ENCODE data around the gene RIMKLB.
A peak's percentile ranks its signal among the peaks of the same experiment; 100 is the strongest.

The RIMKLB gene

DNA sequence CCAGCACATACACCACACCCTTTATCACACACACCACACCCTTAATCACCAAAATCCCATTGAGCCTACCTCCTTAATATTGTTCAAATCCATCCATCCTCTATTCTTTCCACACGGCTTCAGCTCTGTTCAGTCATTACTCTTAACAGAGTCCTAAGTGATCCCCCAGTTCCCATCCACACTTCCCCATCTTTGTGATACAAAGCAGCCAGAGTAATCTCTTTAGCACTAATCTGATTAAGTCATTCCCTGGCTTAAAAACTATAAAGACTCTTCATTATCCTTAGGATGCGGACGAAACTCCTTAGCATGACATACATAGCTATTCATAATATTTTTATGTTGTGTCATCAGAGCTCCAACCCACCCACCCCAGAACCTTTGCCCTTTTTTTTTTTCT lies 20.4 kb upstream of the RIMKLB start:
- Histone ChIP-seq H3K36me3 (ENCODE audit: control insufficient read depth in 4 of 4, insufficient read depth in 4 of 4, low read length in 3 of 4) (no peaks in the 10 kb centered on the region), H3K27me3 (replicated peaks in 2 of 5; ENCODE audit: control insufficient read depth in 4 of 5, insufficient read depth in 5 of 5, low read length in 4 of 5) (no peaks in the 10 kb centered on the region), H3K9me3 (ENCODE audit: control extremely low read depth in 1 of 5, control insufficient read depth in 4 of 5, insufficient read depth in 2 of 5, low read depth in 1 of 5, low read length in 4 of 5) (no peaks in the 10 kb centered on the region), H3K27ac (ENCODE audit: insufficient read depth in 1 of 2, low read depth in 1 of 2, low read length in 2 of 2, poor library complexity in 1 of 2, severe bottlenecking in 2 of 2) (no peak overlapping the region), H3K4me3 (ENCODE audit: control insufficient read depth in 1 of 7, extremely low read depth in 1 of 7, insufficient read depth in 4 of 7, low read depth in 2 of 7, low read length in 6 of 7) (no peak overlapping the region), H3K4me1 (ENCODE audit: control extremely low read depth in 1 of 4, control insufficient read depth in 4 of 4, insufficient read depth in 4 of 4, low read length in 3 of 4) (peaks cover 0 to 4% (median 1%) of the 10 kb centered on the region in 4 experiments)
- DNase-seq, result no peak
- WGBS (ENCODE audit: insufficient coverage), result 100% methylated on average over 1 of the region's 3 CpGs
- POLR2A ChIA-PET, result no interaction called here
- CTCF ChIA-PET, result interaction anchor here (0.6 to 6.1 kb wide), 9 partner anchors 20 to 392 kb away, joined by 3 to 20 read pairs (median 6); no protein-coding TSS in a partner anchor

DNA sequence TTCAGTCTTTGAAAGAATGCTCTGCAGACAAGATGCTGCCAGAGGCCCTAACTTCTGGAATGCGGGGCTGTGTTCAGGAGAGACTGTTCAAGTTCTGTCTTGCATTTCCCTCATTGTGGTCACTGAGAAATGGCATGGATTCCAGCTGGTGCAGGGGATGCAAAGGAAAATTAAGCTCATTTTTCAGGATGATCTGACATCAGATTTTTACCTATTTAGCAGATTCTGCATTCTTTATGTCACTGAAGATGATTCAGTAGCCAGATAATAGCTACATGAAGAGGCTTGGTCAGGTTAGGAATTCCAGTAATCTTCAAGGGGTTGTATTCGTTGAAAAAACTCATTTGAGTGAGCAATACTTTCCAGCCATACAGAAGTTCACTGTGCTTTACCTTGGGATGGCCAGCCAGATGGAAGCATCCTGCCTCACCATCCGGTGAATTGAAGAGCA lies 19.1 kb upstream of the RIMKLB start:
- H3K9me3 ChIP-seq (ENCODE audit: control extremely low read depth in 1 of 5, control insufficient read depth in 4 of 5, insufficient read depth in 2 of 5, low read depth in 1 of 5, low read length in 4 of 5), result no peaks in the 10 kb centered on the region
- H3K4me3 ChIP-seq (ENCODE audit: control insufficient read depth in 1 of 7, extremely low read depth in 1 of 7, insufficient read depth in 4 of 7, low read depth in 2 of 7, low read length in 6 of 7), result no peak overlapping the region
- no peak for DNase-seq
- ChIA-PET CTCF (interaction anchor here (0.8 to 6.1 kb wide), 5 partner anchors 100 to 358 kb away, joined by 3 to 20 read pairs (median 4); no protein-coding TSS in a partner anchor), POLR2A (interaction anchor here (0.8 kb wide), 1 partner anchor 19 kb away, joined by 3 read pairs; the partner anchor contains the start of gene RIMKLB)
- no peak overlapping the region for H3K27ac ChIP-seq (ENCODE audit: insufficient read depth in 1 of 2, low read depth in 1 of 2, low read length in 2 of 2, poor library complexity in 1 of 2, severe bottlenecking in 2 of 2)
- H3K27me3 ChIP-seq (replicated peaks in 2 of 5; ENCODE audit: control insufficient read depth in 4 of 5, insufficient read depth in 5 of 5, low read length in 4 of 5), result no peaks in the 10 kb centered on the region
- peaks cover 0 to 4% (median 1%) of the 10 kb centered on the region in 4 experiments for H3K4me1 ChIP-seq (ENCODE audit: control extremely low read depth in 1 of 4, control insufficient read depth in 4 of 4, insufficient read depth in 4 of 4, low read length in 3 of 4)
- whole genome bisulfite sequencing (ENCODE audit: insufficient coverage), result 94% methylated on average over 3 of the region's 3 CpGs
- H3K36me3 ChIP-seq (ENCODE audit: control insufficient read depth in 4 of 4, insufficient read depth in 4 of 4, low read length in 3 of 4), result no peaks in the 10 kb centered on the region

DNA sequence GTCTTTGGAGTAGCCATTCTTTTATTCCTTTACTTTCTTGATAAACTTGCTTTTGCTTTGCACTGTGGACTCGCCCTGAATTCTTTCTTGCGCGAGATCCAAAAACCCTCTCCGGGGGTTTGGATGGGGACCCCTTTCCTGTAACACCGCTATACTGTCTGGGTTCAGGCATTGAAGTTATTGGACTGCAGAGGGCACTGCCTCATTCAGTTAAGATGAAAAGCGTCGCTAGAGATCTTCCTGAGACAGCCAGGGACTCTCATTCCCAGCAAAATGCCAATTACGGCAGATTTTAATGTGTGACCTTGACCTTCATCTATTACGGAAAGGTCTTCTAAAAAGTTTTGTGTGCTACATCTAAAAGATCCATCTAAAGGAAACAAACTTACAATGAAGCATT lies 17.3 kb upstream of the RIMKLB start:
- WGBS (ENCODE audit: insufficient coverage), result 96% methylated on average over 5 of the region's 9 CpGs
- ChIA-PET CTCF (interaction anchor here (1.0 to 1.9 kb wide), 5 partner anchors 10 to 359 kb away, joined by 3 to 6 read pairs (median 3); no protein-coding TSS in a partner anchor), POLR2A (no interaction called here)
- no peak for DNase-seq
- no peaks in the 10 kb centered on the region for H3K36me3 ChIP-seq (ENCODE audit: control insufficient read depth in 4 of 4, insufficient read depth in 4 of 4, low read length in 3 of 4)
- H3K4me1 ChIP-seq (ENCODE audit: control extremely low read depth in 1 of 4, control insufficient read depth in 4 of 4, insufficient read depth in 4 of 4, low read length in 3 of 4), result peaks cover 0 to 4% (median 1%) of the 10 kb centered on the region in 4 experiments
- no peak overlapping the region for H3K27ac ChIP-seq (ENCODE audit: insufficient read depth in 1 of 2, low read depth in 1 of 2, low read length in 2 of 2, poor library complexity in 1 of 2, severe bottlenecking in 2 of 2)
- H3K9me3 ChIP-seq (ENCODE audit: control extremely low read depth in 1 of 5, control insufficient read depth in 4 of 5, insufficient read depth in 2 of 5, low read depth in 1 of 5, low read length in 4 of 5), result no peaks in the 10 kb centered on the region
- no peaks in the 10 kb centered on the region for H3K27me3 ChIP-seq (replicated peaks in 2 of 5; ENCODE audit: control insufficient read depth in 4 of 5, insufficient read depth in 5 of 5, low read length in 4 of 5)
- H3K4me3 ChIP-seq (ENCODE audit: control insufficient read depth in 1 of 7, extremely low read depth in 1 of 7, insufficient read depth in 4 of 7, low read depth in 2 of 7, low read length in 6 of 7), result no peak overlapping the region

DNA sequence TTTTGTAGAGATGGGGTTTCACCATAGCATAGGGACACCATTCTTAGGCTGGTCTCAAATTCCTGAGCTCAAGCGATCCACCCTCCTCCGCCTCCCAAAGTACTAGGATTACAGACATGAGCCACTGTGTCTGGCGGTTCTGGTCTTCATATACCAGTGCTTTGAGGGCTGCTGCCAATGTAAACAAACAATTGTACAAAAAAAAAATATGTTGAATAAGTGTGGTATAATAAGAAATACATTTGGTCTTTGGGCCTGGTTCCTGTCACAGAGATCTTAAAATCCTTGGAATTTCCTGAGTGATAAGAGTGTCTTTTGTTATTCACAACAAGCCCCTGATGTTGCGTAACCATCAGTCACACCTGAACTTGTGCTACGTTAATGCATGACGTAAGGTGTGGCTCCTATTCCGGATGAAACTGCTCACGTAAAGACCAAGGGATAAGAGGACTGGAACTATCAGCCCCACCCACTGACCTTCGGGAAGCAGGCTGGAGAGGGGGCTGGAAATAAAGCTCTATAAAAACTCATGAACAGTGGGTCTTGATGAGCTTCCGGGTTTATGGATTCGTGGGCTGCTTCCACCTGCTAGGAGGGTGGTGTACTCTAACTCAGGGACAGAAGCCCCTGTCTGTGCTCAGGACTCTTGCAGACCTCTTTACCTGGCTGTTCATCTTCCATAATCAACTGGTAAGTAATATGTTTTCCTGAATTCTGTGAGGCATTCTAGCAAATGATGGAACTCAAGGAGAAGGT lies 16.5 kb upstream of the RIMKLB start:
- H3K27me3 ChIP-seq (replicated peaks in 2 of 5; ENCODE audit: control insufficient read depth in 4 of 5, insufficient read depth in 5 of 5, low read length in 4 of 5), result no peaks in the 10 kb centered on the region
- H3K4me1 ChIP-seq (ENCODE audit: control extremely low read depth in 1 of 4, control insufficient read depth in 4 of 4, insufficient read depth in 4 of 4, low read length in 3 of 4), result peaks cover 0 to 2% (median 0%) of the 10 kb centered on the region in 4 experiments
- no peak overlapping the region for H3K27ac ChIP-seq (ENCODE audit: insufficient read depth in 1 of 2, low read depth in 1 of 2, low read length in 2 of 2, poor library complexity in 1 of 2, severe bottlenecking in 2 of 2)
- POLR2A ChIA-PET, result no interaction called here
- WGBS (ENCODE audit: insufficient coverage), result 92% methylated on average over 6 of the region's 11 CpGs
- H3K9me3 ChIP-seq (ENCODE audit: control extremely low read depth in 1 of 5, control insufficient read depth in 4 of 5, insufficient read depth in 2 of 5, low read depth in 1 of 5, low read length in 4 of 5), result no peaks in the 10 kb centered on the region
- CTCF ChIA-PET, result interaction anchor here (0.6 to 5.2 kb wide), 25 partner anchors 10 to 368 kb away, joined by 3 to 30 read pairs (median 3); partner anchors contain the start of gene A2ML1
- H3K36me3 ChIP-seq (ENCODE audit: control insufficient read depth in 4 of 4, insufficient read depth in 4 of 4, low read length in 3 of 4), result no peaks in the 10 kb centered on the region
- DNase-seq, result no peak
- H3K4me3 ChIP-seq (ENCODE audit: control insufficient read depth in 1 of 7, extremely low read depth in 1 of 7, insufficient read depth in 4 of 7, low read depth in 2 of 7, low read length in 6 of 7), result no peak overlapping the region

DNA sequence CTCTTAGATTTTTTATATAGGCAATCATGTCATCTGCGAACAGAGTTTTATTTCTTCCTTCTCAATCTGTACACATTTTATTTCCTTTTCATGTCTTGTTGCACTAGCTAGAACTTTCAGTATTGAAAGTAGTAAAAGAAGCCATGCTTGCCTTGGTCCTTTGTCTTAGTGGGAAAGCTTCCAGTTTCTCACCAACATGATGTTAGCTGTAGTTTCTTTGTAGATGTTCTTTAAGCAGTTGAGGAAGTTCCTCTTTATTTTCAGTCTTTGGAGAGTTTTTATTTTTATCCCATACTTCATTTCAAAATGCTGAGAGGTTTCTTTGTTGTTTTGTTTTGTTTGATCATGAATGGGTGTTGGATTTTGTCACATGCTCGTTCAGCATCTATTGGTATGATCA lies 12.7 kb upstream of the RIMKLB start:
- ChIA-PET POLR2A (interaction anchor here (0.8 kb wide), 1 partner anchor 12 kb away, joined by 3 read pairs; the partner anchor contains the start of gene RIMKLB), CTCF (interaction anchor here (0.9 to 5.2 kb wide), 4 partner anchors 16 to 205 kb away, joined by 3 to 30 read pairs (median 8); no protein-coding TSS in a partner anchor)
- Histone ChIP-seq H3K27me3 (replicated peaks in 2 of 5; ENCODE audit: control insufficient read depth in 4 of 5, insufficient read depth in 5 of 5, low read length in 4 of 5) (no peaks in the 10 kb centered on the region), H3K4me1 (ENCODE audit: control extremely low read depth in 1 of 4, control insufficient read depth in 4 of 4, insufficient read depth in 4 of 4, low read length in 3 of 4) (peaks cover 6 to 15% (median 11%) of the 10 kb centered on the region in 4 experiments), H3K9me3 (ENCODE audit: control extremely low read depth in 1 of 5, control insufficient read depth in 4 of 5, insufficient read depth in 2 of 5, low read depth in 1 of 5, low read length in 4 of 5) (no peaks in the 10 kb centered on the region), H3K27ac (ENCODE audit: insufficient read depth in 1 of 2, low read depth in 1 of 2, low read length in 2 of 2, poor library complexity in 1 of 2, severe bottlenecking in 2 of 2) (no peak overlapping the region), H3K4me3 (ENCODE audit: control insufficient read depth in 1 of 7, extremely low read depth in 1 of 7, insufficient read depth in 4 of 7, low read depth in 2 of 7, low read length in 6 of 7) (no peak overlapping the region), H3K36me3 (ENCODE audit: control insufficient read depth in 4 of 4, insufficient read depth in 4 of 4, low read length in 3 of 4) (no peaks in the 10 kb centered on the region)
- no CpG with 5 or more reads among the region's 2 CpGs for WGBS (ENCODE audit: insufficient coverage)
- DNase-seq, result peak in 1 of 3 donors; percentile 26

DNA sequence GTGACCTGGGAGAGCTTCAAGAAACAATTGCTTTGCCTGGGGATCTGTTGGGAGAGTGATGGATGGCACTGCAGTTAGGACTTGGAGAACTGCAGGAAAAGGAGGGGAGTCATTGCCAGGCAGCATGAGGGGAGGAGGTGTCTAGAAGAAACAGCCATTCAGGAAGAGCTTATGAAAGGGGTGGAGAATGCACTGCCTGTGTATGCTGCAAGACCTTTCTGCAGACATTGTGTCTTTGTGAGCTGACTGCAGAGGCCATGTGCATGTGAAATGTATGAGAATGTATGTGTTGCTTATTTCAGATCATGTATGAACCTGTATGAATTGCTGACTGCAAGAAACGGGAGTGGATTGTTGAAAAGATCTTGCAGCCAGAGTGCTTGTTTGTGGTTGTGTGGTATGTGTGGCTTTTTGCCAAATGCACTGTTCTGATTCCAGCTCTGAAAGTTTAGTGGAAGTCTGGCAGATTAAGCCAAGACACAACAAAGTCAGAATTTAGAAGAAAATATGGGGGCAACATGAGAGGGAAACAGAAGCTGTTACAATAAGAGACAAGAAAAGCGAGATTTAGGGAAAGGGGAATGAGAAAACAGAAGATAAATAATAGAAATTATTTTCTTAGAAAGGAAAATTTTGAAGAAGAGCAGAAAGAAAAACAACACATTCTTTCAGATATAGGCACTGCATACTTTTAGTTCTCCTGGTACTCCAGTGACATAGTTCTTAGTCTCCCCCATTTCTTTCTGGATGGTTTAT lies 9.8 kb upstream of the RIMKLB start:
- no peaks in the 10 kb centered on the region for H3K27me3 ChIP-seq (replicated peaks in 2 of 5; ENCODE audit: control insufficient read depth in 4 of 5, insufficient read depth in 5 of 5, low read length in 4 of 5)
- peak; percentile 45 to 86 (median 84) for DNase-seq
- H3K4me1 ChIP-seq (ENCODE audit: control extremely low read depth in 1 of 4, control insufficient read depth in 4 of 4, insufficient read depth in 4 of 4, low read length in 3 of 4), result peaks cover 18 to 29% (median 23%) of the 10 kb centered on the region in 4 experiments
- H3K4me3 ChIP-seq (ENCODE audit: control insufficient read depth in 1 of 7, extremely low read depth in 1 of 7, insufficient read depth in 4 of 7, low read depth in 2 of 7, low read length in 6 of 7), result peak overlapping the region in 1 of 7 experiments; percentile 53
- no peak overlapping the region for H3K27ac ChIP-seq (ENCODE audit: insufficient read depth in 1 of 2, low read depth in 1 of 2, low read length in 2 of 2, poor library complexity in 1 of 2, severe bottlenecking in 2 of 2)
- no peaks in the 10 kb centered on the region for H3K36me3 ChIP-seq (ENCODE audit: control insufficient read depth in 4 of 4, insufficient read depth in 4 of 4, low read length in 3 of 4)
- 0% methylated on average over 1 of the region's 2 CpGs for WGBS (ENCODE audit: insufficient coverage)
- H3K9me3 ChIP-seq (ENCODE audit: control extremely low read depth in 1 of 5, control insufficient read depth in 4 of 5, insufficient read depth in 2 of 5, low read depth in 1 of 5, low read length in 4 of 5), result no peaks in the 10 kb centered on the region
- CTCF ChIA-PET, result interaction anchor here (0.6 to 1.6 kb wide), 4 partner anchors 10 to 361 kb away, joined by 3 to 7 read pairs (median 4); partner anchors contain the start of gene RIMKLB
- POLR2A ChIA-PET, result interaction anchor here (0.6 kb wide), 2 partner anchors 117 to 220 kb away, joined by 3 read pairs; no protein-coding TSS in a partner anchor
